GM12872 (cell line): ENCODE measurements around the gene MYO16.

Experiments used
- TF ChIP-seq, protein P1 (sequence below): IDR thresholded peaks from 3 replicates; pipeline ENCODE4 v1.5.1; 2011; ENCODE audit warnings: low read depth, mild to moderate bottlenecking, low read length, moderate library complexity; ENCODE audit not compliant: insufficient read depth

The MYO16 gene

DNA sequence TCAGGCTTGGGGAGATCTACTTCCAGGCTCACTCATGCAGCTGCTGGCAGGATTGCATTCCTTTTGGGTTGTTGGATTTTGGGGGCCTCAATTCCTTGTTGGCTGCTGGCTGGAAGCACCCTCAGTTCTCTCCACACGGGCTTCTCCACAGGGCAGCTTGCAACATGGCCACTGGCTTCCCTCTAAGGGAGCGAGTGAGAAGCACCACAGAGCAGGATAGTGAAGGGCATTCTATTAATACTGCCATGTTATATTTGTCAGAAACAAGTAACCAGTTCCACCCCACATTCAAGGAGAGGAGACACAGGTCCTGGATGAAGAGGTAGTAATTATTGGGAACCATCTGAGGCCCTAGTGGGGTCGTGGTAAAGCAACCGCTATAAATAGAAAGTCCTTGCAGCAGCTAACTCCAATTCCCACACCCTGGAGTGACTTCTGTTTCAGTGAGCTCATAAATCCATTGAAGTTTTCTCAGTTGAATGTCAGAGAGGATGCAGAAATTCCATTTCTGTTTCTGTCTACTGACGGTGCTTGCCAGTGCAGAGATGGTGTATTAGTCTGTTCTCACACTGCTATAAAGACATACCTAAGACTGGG is 598.0 kb downstream of the MYO16 start:
- TF ChIP-seq, protein P1, sequence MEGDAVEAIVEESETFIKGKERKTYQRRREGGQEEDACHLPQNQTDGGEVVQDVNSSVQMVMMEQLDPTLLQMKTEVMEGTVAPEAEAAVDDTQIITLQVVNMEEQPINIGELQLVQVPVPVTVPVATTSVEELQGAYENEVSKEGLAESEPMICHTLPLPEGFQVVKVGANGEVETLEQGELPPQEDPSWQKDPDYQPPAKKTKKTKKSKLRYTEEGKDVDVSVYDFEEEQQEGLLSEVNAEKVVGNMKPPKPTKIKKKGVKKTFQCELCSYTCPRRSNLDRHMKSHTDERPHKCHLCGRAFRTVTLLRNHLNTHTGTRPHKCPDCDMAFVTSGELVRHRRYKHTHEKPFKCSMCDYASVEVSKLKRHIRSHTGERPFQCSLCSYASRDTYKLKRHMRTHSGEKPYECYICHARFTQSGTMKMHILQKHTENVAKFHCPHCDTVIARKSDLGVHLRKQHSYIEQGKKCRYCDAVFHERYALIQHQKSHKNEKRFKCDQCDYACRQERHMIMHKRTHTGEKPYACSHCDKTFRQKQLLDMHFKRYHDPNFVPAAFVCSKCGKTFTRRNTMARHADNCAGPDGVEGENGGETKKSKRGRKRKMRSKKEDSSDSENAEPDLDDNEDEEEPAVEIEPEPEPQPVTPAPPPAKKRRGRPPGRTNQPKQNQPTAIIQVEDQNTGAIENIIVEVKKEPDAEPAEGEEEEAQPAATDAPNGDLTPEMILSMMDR = no peak

DNA sequence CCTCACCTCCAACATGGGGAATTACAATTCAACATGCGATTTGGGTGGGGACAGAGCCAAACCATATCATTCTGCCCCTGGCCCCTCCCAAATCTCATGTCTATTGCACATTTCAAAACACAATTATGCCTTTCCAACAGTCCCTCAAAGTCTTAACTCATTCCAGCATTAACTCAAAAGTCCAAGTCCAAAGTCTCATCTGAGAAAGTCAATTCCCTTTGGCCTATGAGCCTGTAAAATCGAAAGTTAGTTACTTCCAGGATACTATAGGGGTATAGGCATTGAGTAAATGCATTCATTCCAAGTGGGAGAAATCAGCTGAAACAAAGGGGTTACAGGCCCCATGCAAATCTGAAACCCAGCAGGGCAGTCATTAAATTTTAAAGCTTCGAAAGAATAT is 598.8 kb downstream of the MYO16 start:
- TF ChIP-seq, protein P1 = no peak

DNA sequence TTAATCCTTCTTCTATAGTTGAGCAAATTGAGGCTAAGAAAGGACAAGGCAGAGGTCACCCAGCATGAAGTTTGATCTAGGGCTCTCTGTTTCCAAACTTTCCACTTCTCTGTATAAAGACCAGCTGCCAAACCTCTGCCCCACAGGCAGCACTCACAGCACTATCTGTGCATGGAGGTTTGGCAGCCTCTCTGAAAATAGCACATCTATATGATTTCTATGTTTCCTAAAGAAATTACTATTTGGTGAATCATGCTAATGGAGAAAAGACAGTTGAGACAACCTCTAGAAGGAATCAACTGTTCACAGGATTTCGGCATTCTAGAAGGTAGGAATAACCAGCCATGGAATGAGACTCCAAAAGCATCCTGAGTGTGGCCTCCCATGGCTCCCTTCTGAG is 602.5 kb downstream of the MYO16 start:
- TF ChIP-seq, protein P1 = no peak

DNA sequence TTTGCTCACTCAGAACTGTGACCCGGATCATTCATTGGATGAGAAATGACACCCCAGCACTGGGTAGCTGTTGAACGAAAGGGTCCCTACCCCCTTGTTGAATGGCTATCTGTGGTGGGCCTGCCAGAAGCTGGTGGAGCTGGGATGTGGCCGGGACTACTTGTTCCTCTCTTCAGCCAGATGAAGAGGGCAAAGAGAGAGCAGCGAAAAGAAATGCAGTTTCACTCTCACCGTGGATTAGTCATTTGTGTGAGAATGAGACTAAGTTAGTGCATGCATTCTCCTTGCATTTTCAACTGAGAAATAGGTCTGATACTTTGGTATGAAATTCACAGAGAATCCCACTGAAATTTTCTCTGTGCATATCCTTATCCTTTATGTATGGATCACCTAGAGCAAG is 603.9 kb downstream of the MYO16 start:
- TF ChIP-seq, protein P1 = no peak

DNA sequence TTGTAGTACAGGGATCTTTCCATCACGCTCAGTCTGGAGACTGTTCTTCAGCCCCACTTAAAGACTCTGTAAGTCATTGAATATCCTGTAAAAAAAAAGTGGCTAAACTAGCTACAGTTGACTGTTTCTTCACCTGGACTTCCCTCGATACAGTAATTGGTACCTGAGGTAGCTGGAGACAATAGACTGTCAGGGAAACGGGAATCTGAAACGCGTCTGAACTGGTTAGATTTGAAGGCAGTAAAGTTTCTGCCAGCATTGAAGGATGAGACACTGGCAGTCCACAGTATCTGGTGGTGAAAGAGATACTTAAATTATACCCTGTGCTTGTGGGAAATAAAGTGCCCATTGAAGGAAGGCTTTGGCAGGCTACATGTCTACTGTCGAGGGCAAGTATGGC is 606.5 kb downstream of the MYO16 start:
- TF ChIP-seq, protein P1 = no peak

DNA sequence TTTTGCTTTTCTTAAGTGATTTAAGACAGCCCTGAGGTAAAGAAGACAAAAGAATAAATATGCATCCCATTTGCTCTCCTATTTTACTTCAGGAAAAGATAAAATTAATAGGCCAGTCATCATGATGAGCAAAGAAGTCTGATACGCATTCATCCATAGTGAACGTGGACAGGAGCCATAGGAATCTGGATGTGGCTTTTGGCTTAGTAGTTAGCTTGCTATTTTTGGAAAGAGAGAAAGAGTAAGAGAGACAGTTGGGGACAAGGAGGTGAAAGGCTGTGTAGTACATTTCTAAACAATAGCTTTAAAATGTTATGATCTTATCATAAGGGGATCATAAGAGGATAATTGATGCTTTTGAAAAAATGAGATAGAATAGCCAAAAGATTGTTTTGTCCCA is 611.7 kb downstream of the MYO16 start:
- TF ChIP-seq, protein P1 = no peak

DNA sequence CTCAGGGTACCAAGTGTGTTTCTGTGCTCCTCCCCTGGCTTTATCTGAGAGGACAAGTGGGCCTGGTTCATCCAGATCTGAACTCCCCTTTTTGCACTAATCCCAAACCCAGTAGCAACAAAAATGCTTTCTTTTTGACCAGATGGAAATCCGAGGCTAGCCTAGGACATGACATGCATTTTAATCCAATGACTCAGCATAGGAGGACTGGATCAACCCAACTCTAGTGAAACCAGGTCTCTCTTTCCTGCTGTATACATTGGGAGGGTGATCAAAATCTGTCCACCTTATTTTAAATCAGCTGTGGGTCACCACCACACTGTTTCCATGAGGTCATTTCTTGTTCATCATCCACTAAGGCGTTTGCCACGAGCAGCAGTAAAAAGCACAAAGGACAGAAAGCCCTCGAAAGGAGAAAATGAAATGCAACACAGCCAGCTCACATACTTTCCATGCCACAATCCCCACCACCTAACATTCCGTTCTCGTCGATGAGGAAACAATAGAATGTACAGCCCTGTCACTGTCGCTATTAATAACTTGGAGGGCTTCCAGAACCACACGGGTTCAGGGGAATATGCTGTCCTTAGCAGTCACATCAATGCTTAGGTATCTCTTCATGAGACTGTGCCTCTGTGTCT is 614.0 kb downstream of the MYO16 start:
- TF ChIP-seq, protein P1 = no peak
